ENCODE data around the gene ARL15. TPM values are rescaled to one million over a fixed set of nuclear protein-coding genes. Genes with fewer than 3 reads are reported as not detected.

Gene ARL15
- total and polyA plus RNA-seq, 2 donors (not counting 3 experiments of a cell fraction or from before 2014, with no cell fraction given), result 11.9 to 24.4 TPM

DNA sequence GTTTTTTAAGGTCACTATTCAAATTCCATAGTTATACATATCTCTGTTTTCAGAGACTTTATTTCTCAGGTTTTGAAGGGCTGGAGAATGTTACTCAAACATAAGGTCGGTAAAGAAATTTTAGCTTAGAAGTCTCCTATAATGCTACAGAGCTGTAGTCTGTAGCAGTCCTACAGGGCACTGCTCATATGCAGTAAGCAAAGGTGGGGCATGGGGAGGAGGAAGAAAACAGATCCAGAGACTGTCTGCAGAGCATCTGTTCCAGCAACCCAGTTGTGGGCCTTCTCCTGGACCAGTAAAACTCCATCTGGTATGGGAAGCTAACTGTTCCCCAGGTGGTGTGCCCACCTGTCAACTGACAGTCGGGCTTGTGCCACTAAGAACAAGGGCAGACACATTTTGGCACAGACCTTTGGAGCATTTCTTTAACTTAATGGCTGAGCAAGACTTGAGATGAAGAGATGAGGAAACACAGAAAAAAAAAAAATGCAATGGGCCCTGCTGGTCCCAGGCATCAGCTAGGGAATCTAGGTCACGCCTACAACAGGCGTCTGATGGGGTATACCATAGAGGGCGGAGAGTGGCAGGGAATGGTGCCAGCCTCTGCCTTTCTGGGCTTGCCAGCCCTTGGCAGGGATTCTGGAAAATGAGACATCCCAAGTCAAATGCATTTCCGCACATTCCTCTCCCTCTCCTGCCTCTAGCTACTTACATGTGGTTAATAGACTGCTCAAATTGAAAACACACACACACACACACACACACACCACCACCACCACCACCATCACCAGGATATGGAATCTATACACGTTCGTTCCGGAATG, 218.9 kb downstream of the ARL15 start:
- peaks cover 19% of the 10 kb centered on the region for H3K4me1 ChIP-seq (ENCODE audit: control insufficient read depth, extremely low read depth, insufficient read depth, low read length)
- H3K9me3 ChIP-seq (replicated peaks; ENCODE audit: control insufficient read depth, insufficient read depth, low read length), result no peaks in the 10 kb centered on the region
- ChIA-PET CTCF (no interaction called here), POLR2A (interaction anchor here (0.6 kb wide), 1 partner anchor 185 kb away, joined by 3 read pairs; no protein-coding TSS in a partner anchor)
- no peak for FAIRE-seq
- H2AFZ ChIP-seq (ENCODE audit: low read depth, low read length), result no peak overlapping the region
- no peak overlapping the region for H3K9ac ChIP-seq (replicated peaks; ENCODE audit: extremely low read depth, insufficient read depth, low read length)
- no peaks in the 10 kb centered on the region for H3K36me3 ChIP-seq (ENCODE audit: control insufficient read depth in 2 of 2, extremely low read depth in 1 of 2, insufficient read depth in 2 of 2, low read length in 2 of 2)
- no peaks in the 10 kb centered on the region for H3K27me3 ChIP-seq (ENCODE audit: control insufficient read depth in 2 of 2, insufficient read depth in 2 of 2, low read length in 2 of 2)
- intact Hi-C loops (cut with micrococcal nuclease), result no loop called here
- no TSS peak for BruUV-seq (replicated peaks)
- no peak overlapping the region for H3K4me3 ChIP-seq (replicated peaks in 1 of 3; ENCODE audit: insufficient read depth in 1 of 3, low read depth in 1 of 3, low read length in 3 of 3)
- no peak overlapping the region for H3K27ac ChIP-seq (ENCODE audit: insufficient read depth, low read depth, low read length)
- TF ChIP-seq MYC (IDR thresholded peaks at IDR 0.05; ENCODE audit: low read depth, low read length), result no peak
- TF ChIP-seq FOS (IDR thresholded peaks at IDR 0.05; ENCODE audit: borderline replicate concordance, insufficient read depth, low read length), result no peak
- TF ChIP-seq JUN (IDR thresholded peaks at IDR 0.05; ENCODE audit: borderline replicate concordance, insufficient read depth, insufficient read length, low read depth), result no peak
- no peak for TF ChIP-seq EZH2 (IDR thresholded peaks at IDR 0.05; ENCODE audit: borderline replicate concordance, low read depth, low read length, severe bottlenecking)
- TF ChIP-seq, protein P1, sequence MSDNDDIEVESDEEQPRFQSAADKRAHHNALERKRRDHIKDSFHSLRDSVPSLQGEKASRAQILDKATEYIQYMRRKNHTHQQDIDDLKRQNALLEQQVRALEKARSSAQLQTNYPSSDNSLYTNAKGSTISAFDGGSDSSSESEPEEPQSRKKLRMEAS (IDR thresholded peaks at IDR 0.05; ENCODE audit: insufficient read depth, insufficient read length), result no peak
- no peak for TF ChIP-seq POLR2A (IDR thresholded peaks at IDR 0.05; ENCODE audit: low read depth, low read length)
- TF ChIP-seq POLR2AphosphoS5 (IDR thresholded peaks at IDR 0.05; ENCODE audit: insufficient read depth, low read depth, low read length), result no peak
- TF ChIP-seq, protein P2, sequence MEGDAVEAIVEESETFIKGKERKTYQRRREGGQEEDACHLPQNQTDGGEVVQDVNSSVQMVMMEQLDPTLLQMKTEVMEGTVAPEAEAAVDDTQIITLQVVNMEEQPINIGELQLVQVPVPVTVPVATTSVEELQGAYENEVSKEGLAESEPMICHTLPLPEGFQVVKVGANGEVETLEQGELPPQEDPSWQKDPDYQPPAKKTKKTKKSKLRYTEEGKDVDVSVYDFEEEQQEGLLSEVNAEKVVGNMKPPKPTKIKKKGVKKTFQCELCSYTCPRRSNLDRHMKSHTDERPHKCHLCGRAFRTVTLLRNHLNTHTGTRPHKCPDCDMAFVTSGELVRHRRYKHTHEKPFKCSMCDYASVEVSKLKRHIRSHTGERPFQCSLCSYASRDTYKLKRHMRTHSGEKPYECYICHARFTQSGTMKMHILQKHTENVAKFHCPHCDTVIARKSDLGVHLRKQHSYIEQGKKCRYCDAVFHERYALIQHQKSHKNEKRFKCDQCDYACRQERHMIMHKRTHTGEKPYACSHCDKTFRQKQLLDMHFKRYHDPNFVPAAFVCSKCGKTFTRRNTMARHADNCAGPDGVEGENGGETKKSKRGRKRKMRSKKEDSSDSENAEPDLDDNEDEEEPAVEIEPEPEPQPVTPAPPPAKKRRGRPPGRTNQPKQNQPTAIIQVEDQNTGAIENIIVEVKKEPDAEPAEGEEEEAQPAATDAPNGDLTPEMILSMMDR (IDR thresholded peaks at IDR 0.05; ENCODE audit: extremely low read depth in 1 of 2, insufficient read depth in 1 of 2, low read depth in 1 of 2, low read length in 2 of 2), result no peak
- no peak for TF ChIP-seq GATA2 (IDR thresholded peaks at IDR 0.05; ENCODE audit: insufficient read depth, insufficient read length, low read depth, low read length)
- H3K79me2 ChIP-seq (ENCODE audit: control insufficient read depth, insufficient read depth, low read length), result no peaks in the 10 kb centered on the region
- H3K4me2 ChIP-seq (ENCODE audit: insufficient read depth, low read length), result peak overlapping the region; percentile 41
- peak; percentile 7 for DNase-seq (ENCODE audit: low read depth, low spot score)
- no peaks in the 10 kb centered on the region for H4K20me1 ChIP-seq (replicated peaks; ENCODE audit: control insufficient read depth, extremely low read depth, insufficient read depth, low read length)
- dilution Hi-C loops (cut with MboI; ENCODE audit: extremely low pct_ligation_motif_present, low sequenced_read_pairs), result no loop called here
- no peaks in the 10 kb centered on the region for H3K9me1 ChIP-seq (replicated peaks; ENCODE audit: control insufficient read depth, extremely low read depth, insufficient read depth, low read length)

All from endothelial cell of umbilical vein (primary cell).